H9 (cell line): ENCODE results near the gene GARRE1. TPM values are rescaled to one million over a fixed set of nuclear protein-coding genes. Genes with fewer than 3 reads are reported as not detected.
A peak's percentile ranks its signal among the peaks of the same experiment; 100 is the strongest.
"Not testable (repeated sequence)": the region's sequence is repeated elsewhere in the genome, so short reads cannot be mapped to it uniquely, and the experiment has no call there.

Source experiments
- DNase-seq: peaks from one replicate; pipeline ENCODE4 v3.0.0-alpha.2; 2017
- H2AFZ ChIP-seq: one replicate; pipeline ENCODE4 v1.6.1; 2013; ENCODE audit warnings: mild to moderate bottlenecking, low read length, control low read depth, moderate library complexity
- H2AK5ac ChIP-seq: 2 replicates; pipeline ENCODE4 v1.6.1; 2013; ENCODE audit warnings: low read length, control low read depth, mixed read lengths; ENCODE audit not compliant: insufficient read length
- H2BK120ac ChIP-seq: one replicate; pipeline ENCODE4 v1.6.1; 2013; ENCODE audit warnings: low read depth, mild to moderate bottlenecking, low read length, control low read depth, inconsistent platforms; ENCODE audit not compliant: poor library complexity, severe bottlenecking
- H2BK12ac ChIP-seq: 2 replicates; pipeline ENCODE4 v1.6.1; 2013; ENCODE audit warnings: low read length, control low read depth, mixed read lengths, low read depth; ENCODE audit not compliant: insufficient read length
- H2BK15ac ChIP-seq: 2 replicates; pipeline ENCODE4 v1.6.1; 2013; ENCODE audit warnings: low read depth, low read length, control low read depth
- H2BK20ac ChIP-seq: one replicate; pipeline ENCODE4 v1.6.1; 2013; ENCODE audit warnings: low read depth, mild to moderate bottlenecking, low read length, control low read depth, inconsistent platforms; ENCODE audit not compliant: poor library complexity, severe bottlenecking
- H2BK5ac ChIP-seq: 2 replicates; pipeline ENCODE4 v1.6.1; 2013; ENCODE audit warnings: low read length, control low read depth, mixed read lengths; ENCODE audit not compliant: insufficient read length
- H3K14ac ChIP-seq: 2 replicates; pipeline ENCODE4 v1.6.1; 2013; ENCODE audit warnings: low read length, control low read depth; ENCODE audit not compliant: insufficient read depth
- H3K18ac ChIP-seq: 2 replicates; pipeline ENCODE4 v1.6.1; 2013; ENCODE audit warnings: low read depth, mild to moderate bottlenecking, mixed read lengths, low read length, control low read depth; ENCODE audit not compliant: insufficient read length
- H3K23ac ChIP-seq: 2 replicates; pipeline ENCODE4 v1.6.1; 2013; ENCODE audit warnings: low read length, control low read depth, mixed read lengths, low read depth; ENCODE audit not compliant: insufficient read length
- H3K23me2 ChIP-seq: 2 replicates; pipeline ENCODE4 v1.6.1; 2013; ENCODE audit warnings: low read depth, mild to moderate bottlenecking, mixed read lengths, low read length, control low read depth; ENCODE audit not compliant: insufficient read length, poor library complexity, severe bottlenecking
- H3K27ac ChIP-seq: 2 replicates; pipeline ENCODE4 v1.5.1; 2013; ENCODE audit warnings: low read length, control low read depth, mixed read lengths, low read depth; ENCODE audit not compliant: insufficient read length
- H3K27me3 ChIP-seq: 2 replicates; pipeline ENCODE4 v1.6.1; 2013; ENCODE audit warnings: low read length, control low read depth, inconsistent platforms; ENCODE audit not compliant: insufficient read depth
- H3K4ac ChIP-seq: 2 replicates; pipeline ENCODE4 v1.6.1; 2013; ENCODE audit warnings: low read depth, mild to moderate bottlenecking, control low read depth, inconsistent platforms, low read length, moderate library complexity
- H3K4me1 ChIP-seq: 2 replicates; pipeline ENCODE4 v1.6.1; 2013; ENCODE audit warnings: low read length, control low read depth, inconsistent platforms; ENCODE audit not compliant: insufficient read depth
- H3K4me2 ChIP-seq: 2 replicates; pipeline ENCODE4 v1.6.1; 2013; ENCODE audit warnings: low read length, control low read depth, mixed read lengths; ENCODE audit not compliant: insufficient read length, insufficient read depth
- H3K56ac ChIP-seq: 2 replicates; pipeline ENCODE4 v1.6.1; 2013; ENCODE audit warnings: low read depth, mild to moderate bottlenecking, mixed read lengths, low read length, control low read depth; ENCODE audit not compliant: insufficient read length
- H3K79me1 ChIP-seq: 2 replicates; pipeline ENCODE4 v1.6.1; 2013; ENCODE audit warnings: low read depth, mild to moderate bottlenecking, moderate library complexity, low read length, control low read depth, inconsistent platforms; ENCODE audit not compliant: insufficient read depth, poor library complexity, severe bottlenecking
- H3K79me2 ChIP-seq: 2 replicates; pipeline ENCODE4 v1.6.1; 2013; ENCODE audit warnings: low read length, control low read depth, inconsistent platforms; ENCODE audit not compliant: insufficient read depth
- H3K9ac ChIP-seq: 2 replicates; pipeline ENCODE4 v1.6.1; 2013; ENCODE audit warnings: low read length, control low read depth, mixed read lengths; ENCODE audit not compliant: insufficient read length; ENCODE audit errors: extremely low read depth
- H3K9me3 ChIP-seq: one replicate; pipeline ENCODE4 v1.6.1; 2013; ENCODE audit warnings: low read depth, low read length, inconsistent platforms; ENCODE audit not compliant: control insufficient read depth
- H3T11ph ChIP-seq: one replicate; pipeline ENCODE4 v1.6.1; 2013; ENCODE audit warnings: mild to moderate bottlenecking, low read length, control low read depth, inconsistent platforms
- H4K20me1 ChIP-seq: one replicate; pipeline ENCODE4 v1.6.1; 2013; ENCODE audit not compliant: control insufficient read depth, insufficient read length, insufficient read depth
- H4K5ac ChIP-seq: 2 replicates; pipeline ENCODE4 v1.6.1; 2013; ENCODE audit warnings: low read depth, mild to moderate bottlenecking, mixed read lengths, low read length, control low read depth; ENCODE audit not compliant: insufficient read length
- H4K8ac ChIP-seq: replicated peaks from 2 replicates; pipeline ENCODE4 v1.6.1; 2013; ENCODE audit warnings: low read length, control low read depth, mixed read lengths, low read depth; ENCODE audit not compliant: insufficient read length
- H4K91ac ChIP-seq: 2 replicates; pipeline ENCODE4 v1.6.1; 2013; ENCODE audit warnings: low read depth, mild to moderate bottlenecking, moderate library complexity, mixed read lengths, low read length, control low read depth; ENCODE audit not compliant: insufficient read length
- H3K27ac Mint-ChIP-seq, 3 experiments: 2 replicates in 2 of 3; 3 replicates in 1 of 3; pipeline ENCODE4 v1.8.0; 2020 to 2021; ENCODE audit warnings: mixed read lengths in 3 of 3, mild to moderate bottlenecking in 1 of 3, moderate library complexity in 1 of 3
- H3K27me3 Mint-ChIP-seq: 2 replicates; pipeline ENCODE4 v1.8.0; 2021; ENCODE audit warnings: low read depth, mild to moderate bottlenecking, moderate library complexity, mixed read lengths
- H3K36me3 Mint-ChIP-seq, 3 experiments: 2 replicates in 2 of 3; 3 replicates in 1 of 3; pipeline ENCODE4 v1.8.0; 2020 to 2021; ENCODE audit warnings: low read depth in 3 of 3, mixed read lengths in 3 of 3; ENCODE audit not compliant: insufficient read depth in 1 of 3
- H3K4me1 Mint-ChIP-seq, 2 experiments: 2 replicates each; pipeline ENCODE4 v1.8.0; 2020; ENCODE audit warnings: mixed read lengths in 2 of 2
- H3K4me3 Mint-ChIP-seq, 2 experiments: 2 replicates in 1 of 2; 3 replicates in 1 of 2; pipeline ENCODE4 v1.8.0; 2020 to 2021; ENCODE audit warnings: mild to moderate bottlenecking in 2 of 2, mixed read lengths in 2 of 2, moderate library complexity in 1 of 2
- H3K9me3 Mint-ChIP-seq, 2 experiments: 2 replicates in 1 of 2; 3 replicates in 1 of 2; pipeline ENCODE4 v1.8.0; 2020; ENCODE audit warnings: mild to moderate bottlenecking in 2 of 2, mixed read lengths in 2 of 2, moderate library complexity in 1 of 2
- WGBS: extraction: QIAGEN DNeasy Blood & Tissue Kit; methylation state at CpG from one replicate; pipeline ENCODE4 v1.1.7; 2013; ENCODE audit warnings: missing lambda C conversion rate, low lambda C conversion rate, mixed read lengths; ENCODE audit not compliant: insufficient read length; ENCODE audit errors: extremely low coverage; 5-methylcytosine and 5-hydroxymethylcytosine counted together
- total RNA-seq: library from RNA; stranded (reverse); gene quantifications from 2 replicates; pipeline ENCODE4 v1.2.1, GENCODE V29; 2021

Gene GARRE1
- total RNA-seq, 1 experiment from 2014 or later = 24.1 TPM

GRCh38 chr19:34253681-34254045 is 691 bp upstream of the GARRE1 start:
- not testable (repeated sequence) for H3K79me1 ChIP-seq, H3K23me2 ChIP-seq, H3K18ac ChIP-seq, H4K5ac ChIP-seq, H3K27me3 Mint-ChIP-seq, DNase-seq, H3K27ac ChIP-seq, H4K91ac ChIP-seq, H2BK20ac ChIP-seq, H4K8ac ChIP-seq, H2BK12ac ChIP-seq, H3K27me3 ChIP-seq, H3T11ph ChIP-seq, H2BK5ac ChIP-seq, H2AK5ac ChIP-seq, H3K9me3 ChIP-seq, H3K23ac ChIP-seq, H2BK15ac ChIP-seq, H2BK120ac ChIP-seq, H4K20me1 ChIP-seq, H3K56ac ChIP-seq, H3K9me3 Mint-ChIP-seq, H3K36me3 Mint-ChIP-seq, H3K4me1 ChIP-seq, H2AFZ ChIP-seq, H3K4ac ChIP-seq, H3K79me2 ChIP-seq, H3K14ac ChIP-seq
- Mint-ChIP-seq H3K4me3 (peak overlapping the region; percentile 82 to 94), H3K4me1 (peaks cover 13 to 16% of the 10 kb centered on the region in 2 experiments), H3K27ac (peak overlapping the region; percentile 91 to 95 (median 92))
- H3K9ac ChIP-seq = peak overlapping the region; percentile 35
- peak overlapping the region; percentile 68 for H3K4me2 ChIP-seq
- no CpG with 5 or more reads among the region's 17 CpGs for WGBS
